Esophagus (tissue), 2 donors: Measurements from ENCODE around the gene CDKL1. TPM values are rescaled to one million over a fixed set of nuclear protein-coding genes. Genes with fewer than 3 reads are reported as not detected.
A peak's percentile ranks its signal among the peaks of the same experiment; 100 is the strongest.

Source experiments
- H3K27ac ChIP-seq, 2 donors: one replicate each; pipeline ENCODE4 v1.5.1; 2013; ENCODE audit warnings: low read depth in 2 of 2, mild to moderate bottlenecking in 2 of 2, inconsistent platforms in 1 of 2, low read length in 1 of 2, moderate library complexity in 1 of 2
- H3K27me3 ChIP-seq, 2 donors: one replicate each; pipeline ENCODE4 v1.6.1; 2013; ENCODE audit warnings: low read length in 2 of 2, control low read depth in 1 of 2, mild to moderate bottlenecking in 1 of 2; ENCODE audit not compliant: insufficient read depth in 2 of 2, control insufficient read depth in 1 of 2
- H3K36me3 ChIP-seq, 2 donors: one replicate each; pipeline ENCODE4 v1.6.1; 2013; ENCODE audit warnings: low read length in 1 of 2; ENCODE audit not compliant: control insufficient read depth in 2 of 2, insufficient read depth in 2 of 2
- H3K4me1 ChIP-seq, 2 donors: one replicate each; pipeline ENCODE4 v1.6.1; 2013; ENCODE audit warnings: low read length in 1 of 2; ENCODE audit not compliant: control insufficient read depth in 2 of 2, insufficient read depth in 2 of 2
- H3K4me3 ChIP-seq, 2 donors: one replicate each; pipeline ENCODE4 v1.5.1; 2013; ENCODE audit warnings: low read length in 2 of 2, mild to moderate bottlenecking in 2 of 2, low read depth in 1 of 2, moderate library complexity in 1 of 2
- H3K9me3 ChIP-seq, 2 donors: one replicate each; pipeline ENCODE4 v1.6.1; 2013; ENCODE audit warnings: mild to moderate bottlenecking in 2 of 2, low read depth in 1 of 2, low read length in 1 of 2, moderate library complexity in 1 of 2; ENCODE audit not compliant: control insufficient read depth in 2 of 2, insufficient read depth in 1 of 2
- WGBS, 2 donors: extraction: QIAGEN DNeasy Blood & Tissue Kit; methylation state at CpG; one replicate each; pipeline ENCODE4 v1.1.7; 2013; 5-methylcytosine and 5-hydroxymethylcytosine counted together
- polyA plus RNA-seq, 2 donors: library from polyadenylated mRNA; stranded (reverse); fragments of 200-250 nt; gene quantifications; one replicate each; pipeline ENCODE4 v1.2.3, GENCODE V29; 2013
- donor health status: healthy with polysubstance abuse.
- donor health status: Bipolar disorder and iron deficiency.

Gene CDKL1
- polyA plus RNA-seq, 2 donors = 1.6 to 1.7 TPM

DNA sequence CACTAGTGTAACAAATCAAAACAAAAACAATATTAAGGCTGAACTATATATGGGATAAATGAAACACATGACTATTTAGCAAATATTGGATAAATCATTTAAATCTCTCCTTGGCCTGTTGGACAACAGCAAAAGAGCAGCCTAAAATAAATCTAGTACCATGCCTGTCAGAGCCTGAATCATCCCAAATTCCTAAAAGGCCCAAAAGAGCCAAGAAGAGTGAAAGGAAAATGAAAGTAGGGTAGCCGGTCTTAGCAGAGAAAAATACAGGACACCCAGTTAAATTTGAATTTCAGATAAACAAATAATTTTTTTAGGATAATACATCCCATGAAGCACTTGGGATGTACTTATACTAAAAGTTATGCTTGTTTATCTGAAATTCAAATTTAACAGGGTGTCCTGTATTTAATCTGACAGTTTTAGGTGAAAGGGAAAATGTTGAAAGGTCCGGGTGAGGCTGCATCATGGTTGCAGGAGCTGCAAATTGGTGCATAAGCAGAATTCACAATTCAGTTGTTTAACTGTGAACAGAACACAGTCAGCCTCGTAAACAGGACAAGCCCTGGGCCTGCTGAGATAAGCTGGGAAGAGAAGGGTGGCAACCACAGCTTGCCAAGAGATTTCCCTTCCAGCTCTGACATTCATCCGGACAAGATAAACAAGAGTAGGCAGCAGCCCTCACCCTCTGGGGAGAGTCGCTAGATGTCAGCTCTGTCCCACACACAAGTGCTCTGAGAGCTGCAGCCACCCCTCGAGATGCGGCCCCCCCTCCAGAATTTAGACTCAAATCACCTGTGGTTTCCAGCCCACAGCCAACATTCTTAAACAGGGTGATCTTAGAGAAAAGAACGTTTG is 54.2 kb downstream of the CDKL1 start:
- WGBS, 2 donors = 11 to 14% methylated on average over 8 of the region's 8 CpGs
- Histone ChIP-seq H3K36me3 (no peaks in the 10 kb centered on the region), H3K4me3 (peak overlapping the region in 1 of 2 donors; percentile 15), H3K4me1 (peaks cover 0 to 2% of the 10 kb centered on the region in 2 donors), H3K27ac (peak overlapping the region; percentile 11 to 49), H3K27me3 (no peaks in the 10 kb centered on the region), H3K9me3 (no peaks in the 10 kb centered on the region)

- peaks cover 0 to 2% of the 10 kb centered on the region in 2 donors for H3K4me1 ChIP-seq
- 90 to 92% methylated on average over 9 of the region's 9 CpGs for WGBS, 2 donors
- H3K36me3 ChIP-seq = no peaks in the 10 kb centered on the region
- no peak overlapping the region for H3K4me3 ChIP-seq
- H3K9me3 ChIP-seq = no peaks in the 10 kb centered on the region
- no peak overlapping the region for H3K27ac ChIP-seq
- no peaks in the 10 kb centered on the region for H3K27me3 ChIP-seq
These were observed 55.7 kb downstream of the CDKL1 start for GRCh38 chr14:50340963-50341362.

- Histone ChIP-seq H3K36me3 (no peaks in the 10 kb centered on the region), H3K27me3 (no peaks in the 10 kb centered on the region), H3K9me3 (no peaks in the 10 kb centered on the region), H3K4me3 (no peak overlapping the region), H3K4me1 (peaks cover 0 to 4% of the 10 kb centered on the region in 2 donors), H3K27ac (no peak overlapping the region)
- 87 to 94% methylated on average over 5 of the region's 5 CpGs for WGBS, 2 donors
These were observed 56.6 kb downstream of the CDKL1 start for GRCh38 chr14:50340045-50340444.

DNA sequence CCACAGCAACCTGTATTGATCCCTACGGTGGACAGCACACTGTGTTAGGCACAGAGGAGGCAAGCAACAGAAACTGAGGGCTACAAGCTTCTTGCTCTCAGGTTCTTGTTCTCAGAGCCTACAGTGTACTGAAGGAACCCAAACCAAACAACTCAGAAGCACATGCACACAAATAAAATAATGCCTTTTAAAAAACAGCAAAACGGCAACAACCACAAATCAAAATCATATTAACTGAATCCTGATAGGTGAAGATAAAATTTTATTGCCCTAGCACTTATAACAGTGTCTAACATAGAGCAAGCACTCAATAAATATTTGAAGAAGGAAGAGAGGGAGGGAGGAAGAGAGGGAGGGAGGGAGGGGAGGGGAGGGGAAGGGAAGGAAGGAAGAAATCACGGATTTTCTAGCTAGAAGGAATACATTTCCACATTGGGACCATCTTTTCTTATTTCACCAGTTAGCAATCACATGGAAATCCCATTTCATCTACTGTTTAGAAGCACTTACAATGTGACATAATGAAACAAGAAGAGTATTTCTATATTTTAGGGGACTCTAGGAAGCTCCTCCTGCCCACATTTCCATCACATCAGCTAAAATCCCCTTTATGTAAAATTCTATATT is 57.4 kb downstream of the CDKL1 start:
- Histone ChIP-seq H3K36me3 (no peaks in the 10 kb centered on the region), H3K9me3 (no peaks in the 10 kb centered on the region), H3K27me3 (no peaks in the 10 kb centered on the region), H3K27ac (no peak overlapping the region), H3K4me1 (peaks cover 0 to 4% of the 10 kb centered on the region in 2 donors), H3K4me3 (no peak overlapping the region)
- WGBS, 2 donors = 56 to 75% methylated on average over 3 of the region's 3 CpGs

GRCh38 chr14:50338587-50338986 is 58.1 kb downstream of the CDKL1 start:
- Histone ChIP-seq H3K4me1 (peaks cover 0 to 2% of the 10 kb centered on the region in 2 donors), H3K27ac (no peak overlapping the region), H3K27me3 (no peaks in the 10 kb centered on the region), H3K9me3 (no peaks in the 10 kb centered on the region), H3K4me3 (no peak overlapping the region), H3K36me3 (no peaks in the 10 kb centered on the region)
- 85 to 98% methylated on average over 2 of the region's 2 CpGs for WGBS, 2 donors

DNA sequence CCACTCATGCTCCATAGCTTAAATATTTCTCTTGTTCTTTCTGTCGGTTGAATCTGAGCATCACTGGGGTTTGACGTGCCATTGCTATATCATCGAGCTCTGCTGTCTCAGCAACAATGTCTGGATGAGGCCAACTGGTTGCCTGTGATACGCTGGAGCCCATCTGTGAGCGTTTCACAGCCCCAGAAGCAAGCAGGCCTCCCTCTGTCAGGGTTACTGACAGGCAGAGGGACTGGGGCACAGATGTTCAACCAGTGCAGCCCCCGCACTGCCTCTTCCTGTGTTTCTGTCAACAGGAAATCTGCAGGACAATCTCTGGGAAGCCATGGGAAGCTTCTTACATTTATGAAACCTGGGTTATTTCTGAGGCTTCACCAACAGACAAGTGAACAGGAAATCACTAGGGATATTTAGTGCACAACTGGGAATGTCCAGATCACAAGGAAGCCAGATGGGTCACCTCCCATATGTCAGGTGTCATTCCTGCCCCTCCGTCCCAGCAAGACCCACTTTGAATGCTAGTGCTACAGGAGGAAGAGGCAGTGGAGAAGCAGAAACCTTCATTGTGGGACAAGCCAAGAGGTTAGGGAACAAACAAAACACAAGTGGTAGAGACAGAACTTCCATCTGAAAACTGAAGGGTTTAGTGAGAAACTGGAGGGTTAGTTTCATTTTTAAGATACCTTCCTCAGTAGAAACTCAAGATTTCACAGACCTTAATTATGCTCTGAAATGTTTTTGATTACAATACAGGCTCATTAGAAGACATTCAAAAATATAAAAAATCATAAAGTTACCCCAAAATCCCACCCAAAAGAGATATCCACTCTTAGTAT is 60.5 kb downstream of the CDKL1 start:
- Histone ChIP-seq H3K27me3 (no peaks in the 10 kb centered on the region), H3K27ac (peak overlapping the region; percentile 5 to 33), H3K36me3 (no peaks in the 10 kb centered on the region), H3K4me1 (peaks cover 0 to 2% of the 10 kb centered on the region in 2 donors), H3K4me3 (no peak overlapping the region), H3K9me3 (no peaks in the 10 kb centered on the region)
- WGBS, 2 donors = 55 to 59% methylated on average over 7 of the region's 7 CpGs

- Histone ChIP-seq H3K36me3 (no peaks in the 10 kb centered on the region), H3K27me3 (no peaks in the 10 kb centered on the region), H3K4me1 (peaks cover 0 to 2% of the 10 kb centered on the region in 2 donors), H3K27ac (peak overlapping the region; percentile 33 to 59), H3K9me3 (no peaks in the 10 kb centered on the region), H3K4me3 (no peak overlapping the region)
- WGBS, 2 donors = 24 to 28% methylated on average over 7 of the region's 7 CpGs
These were observed 61.3 kb downstream of the CDKL1 start for GRCh38 chr14:50335389-50335788.

DNA sequence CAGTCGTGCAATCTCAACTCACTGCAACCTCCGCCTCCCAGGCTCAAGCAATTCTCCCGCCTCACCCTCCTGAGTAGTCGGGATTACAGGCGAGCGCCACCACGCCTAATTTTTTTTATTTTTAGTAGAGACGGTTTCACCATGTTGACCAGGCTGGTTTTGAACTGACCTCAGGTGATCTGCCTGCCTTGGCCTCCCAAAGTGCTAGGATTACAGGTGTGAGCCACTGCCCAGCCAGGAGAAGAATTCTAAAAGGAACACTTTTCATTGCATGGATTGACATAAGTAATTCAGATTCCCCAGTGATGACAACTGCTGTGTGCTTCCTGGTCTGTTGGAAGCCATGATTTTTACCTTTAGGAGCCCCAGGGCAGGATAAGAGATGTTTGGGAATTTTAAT is 62.5 kb downstream of the CDKL1 start:
- no peaks in the 10 kb centered on the region for H3K9me3 ChIP-seq
- H3K36me3 ChIP-seq = no peaks in the 10 kb centered on the region
- H3K27me3 ChIP-seq = no peaks in the 10 kb centered on the region
- no peak overlapping the region for H3K27ac ChIP-seq
- whole genome bisulfite sequencing, 2 donors = 88 to 94% methylated on average over 8 of the region's 8 CpGs
- no peak overlapping the region for H3K4me3 ChIP-seq
- H3K4me1 ChIP-seq = peaks cover 0 to 2% of the 10 kb centered on the region in 2 donors

GRCh38 chr14:50333014-50333509 is 63.6 kb downstream of the CDKL1 start:
- WGBS, 2 donors = 59 to 70% methylated on average over 3 of the region's 3 CpGs
- Histone ChIP-seq H3K4me3 (no peak overlapping the region), H3K27me3 (no peaks in the 10 kb centered on the region), H3K4me1 (peaks cover 0 to 2% of the 10 kb centered on the region in 2 donors), H3K9me3 (no peaks in the 10 kb centered on the region), H3K27ac (no peak overlapping the region), H3K36me3 (no peaks in the 10 kb centered on the region)
